ENCODE data around the gene ZBTB40. TPM values are rescaled to one million over a fixed set of nuclear protein-coding genes. Genes with fewer than 3 reads are reported as not detected.

Gene ZBTB40
- total RNA-seq, 2 donors from 2014 or later, result 11.2 to 16.2 TPM

GRCh38 chr1:22494943-22495579 is 43.4 kb downstream of the ZBTB40 start:
- no peak for DNase-seq
- intact Hi-C loops (cut with DNase I), result no loop called here
- no peak for TF ChIP-seq CTCF (IDR thresholded peaks at IDR 0.05)
- H3K9me3 ChIP-seq, result no peaks in the 10 kb centered on the region
- no peaks in the 10 kb centered on the region for H3K36me3 ChIP-seq
- H3K27me3 ChIP-seq, result no peaks in the 10 kb centered on the region
- no peaks in the 10 kb centered on the region for H3K4me1 ChIP-seq
- H3K4me3 ChIP-seq, result no peak overlapping the region
- no peak overlapping the region for H3K9ac ChIP-seq (ENCODE audit: low read depth in 2 of 2, low read length in 2 of 2)
- no peak overlapping the region for H3K27ac ChIP-seq

GRCh38 chr1:22496536-22497160 is 45.0 kb downstream of the ZBTB40 start:
- intact Hi-C loops (cut with DNase I), result no loop called here
- DNase-seq, result no peak
- Histone ChIP-seq H3K27me3 (no peaks in the 10 kb centered on the region), H3K9me3 (no peaks in the 10 kb centered on the region), H3K4me1 (no peaks in the 10 kb centered on the region), H3K27ac (no peak overlapping the region), H3K36me3 (no peaks in the 10 kb centered on the region), H3K4me3 (no peak overlapping the region), H3K9ac (ENCODE audit: low read depth in 2 of 2, low read length in 2 of 2) (no peak overlapping the region)
- TF ChIP-seq CTCF (IDR thresholded peaks at IDR 0.05), result no peak

DNA sequence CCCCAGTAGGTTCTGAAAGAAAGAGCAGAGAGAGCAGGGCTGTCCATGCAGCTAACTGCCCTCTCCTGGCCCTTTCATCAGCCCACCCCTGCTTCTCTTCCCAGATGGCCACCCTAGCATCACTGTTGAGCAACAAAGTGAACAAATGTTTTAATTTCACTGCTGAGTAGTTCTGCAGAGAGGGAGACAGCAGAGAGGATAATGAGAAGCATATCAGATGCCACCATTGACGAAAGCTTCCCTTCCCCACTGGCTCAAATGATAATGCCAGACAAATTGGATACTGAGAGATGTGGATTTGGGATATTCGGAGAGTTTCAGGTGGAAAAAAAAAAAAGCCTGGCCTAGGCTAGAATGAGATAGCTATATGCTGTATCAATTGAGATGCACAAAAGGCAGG is 46.8 kb downstream of the ZBTB40 start:
- Histone ChIP-seq H3K27ac (no peak overlapping the region), H3K9me3 (no peaks in the 10 kb centered on the region), H3K4me3 (no peak overlapping the region), H3K36me3 (no peaks in the 10 kb centered on the region), H3K27me3 (no peaks in the 10 kb centered on the region), H3K4me1 (no peaks in the 10 kb centered on the region), H3K9ac (ENCODE audit: low read depth in 2 of 2, low read length in 2 of 2) (no peak overlapping the region)
- TF ChIP-seq CTCF (IDR thresholded peaks at IDR 0.05), result no peak
- no peak for DNase-seq
- intact Hi-C loops (cut with DNase I), result no loop called here

- intact Hi-C loops (cut with DNase I), result no loop called here
- Histone ChIP-seq H3K36me3 (no peaks in the 10 kb centered on the region), H3K4me1 (no peaks in the 10 kb centered on the region), H3K9ac (ENCODE audit: low read depth in 2 of 2, low read length in 2 of 2) (no peak overlapping the region), H3K27ac (no peak overlapping the region), H3K4me3 (no peak overlapping the region), H3K27me3 (no peaks in the 10 kb centered on the region), H3K9me3 (no peaks in the 10 kb centered on the region)
- DNase-seq, result no peak
- no peak for TF ChIP-seq CTCF (IDR thresholded peaks at IDR 0.05)
These were observed 48.4 kb downstream of the ZBTB40 start for GRCh38 chr1:22500058-22500457.

- Histone ChIP-seq H3K36me3 (no peaks in the 10 kb centered on the region), H3K4me1 (no peaks in the 10 kb centered on the region), H3K27me3 (no peaks in the 10 kb centered on the region), H3K9ac (ENCODE audit: low read depth in 2 of 2, low read length in 2 of 2) (no peak overlapping the region), H3K9me3 (no peaks in the 10 kb centered on the region), H3K27ac (no peak overlapping the region), H3K4me3 (no peak overlapping the region)
- peak; percentile 27 for DNase-seq
- no peak for TF ChIP-seq CTCF (IDR thresholded peaks at IDR 0.05)
- intact Hi-C loops (cut with DNase I), result no loop called here
These were observed 48.8 kb downstream of the ZBTB40 start for GRCh38 chr1:22500471-22500870.

Data from colonic mucosa (tissue), 4 donors.